GM20431 (cell line): ENCODE measurements around the gene OPRM1.
"Not testable (repeated sequence)": the region's sequence is repeated elsewhere in the genome, so short reads cannot be mapped to it uniquely, and the experiment has no call there.

Experiments used
- in situ Hi-C: fragments of 300-500 bp; cut with MseI, MboI; formaldehyde crosslinking; loops from one replicate; pipeline ENCODE4 v1.15.0; 2020; ENCODE audit warnings: low sequenced_read_pairs; ENCODE audit not compliant: unreplicated experiment

The OPRM1 gene

GRCh38 chr6:154230910-154231595, 192.0 kb downstream of the OPRM1 start:
- in situ Hi-C loops: no loop called here

- in situ Hi-C loops: no loop called here
Observed at GRCh38 chr6:154232013-154232910, 193.2 kb downstream of the OPRM1 start.

GRCh38 chr6:154233383-154233782, 194.3 kb downstream of the OPRM1 start:
- in situ Hi-C loops: no loop called here

- in situ Hi-C loops: no loop called here
Observed at GRCh38 chr6:154234019-154234772, 195.2 kb downstream of the OPRM1 start.

GRCh38 chr6:154236646-154237301, 197.7 kb downstream of the OPRM1 start:
- in situ Hi-C loops: no loop called here

GRCh38 chr6:154238831-154239230, 199.8 kb downstream of the OPRM1 start:
- in situ Hi-C loops: no loop called here

GRCh38 chr6:154239392-154239791, 200.4 kb downstream of the OPRM1 start:
- in situ Hi-C loops: no loop called here

GRCh38 chr6:154241061-154241460, 202.0 kb downstream of the OPRM1 start:
- in situ Hi-C loops: not testable (repeated sequence)

GRCh38 chr6:154241581-154241980, 202.5 kb downstream of the OPRM1 start:
- in situ Hi-C loops: no loop called here

- in situ Hi-C loops: no loop called here
Observed at GRCh38 chr6:154242617-154243357, 203.7 kb downstream of the OPRM1 start.

GRCh38 chr6:154243793-154244750, 205.0 kb downstream of the OPRM1 start:
- in situ Hi-C loops: no loop called here

GRCh38 chr6:154245506-154245905, 206.5 kb downstream of the OPRM1 start:
- in situ Hi-C loops: no loop called here

- in situ Hi-C loops: no loop called here
Observed at GRCh38 chr6:154246723-154247118, 207.7 kb downstream of the OPRM1 start.

- in situ Hi-C loops: no loop called here
Observed at GRCh38 chr6:154247119-154247861, 208.2 kb downstream of the OPRM1 start.

- in situ Hi-C loops: no loop called here
Observed at GRCh38 chr6:154249499-154250298, 210.7 kb downstream of the OPRM1 start.

GRCh38 chr6:154251116-154251515, 212.1 kb downstream of the OPRM1 start:
- in situ Hi-C loops: no loop called here

GRCh38 chr6:154252678-154253077, 213.6 kb downstream of the OPRM1 start:
- in situ Hi-C loops: no loop called here
